ENCODE measurements around the gene NAP1L5.

DNA sequence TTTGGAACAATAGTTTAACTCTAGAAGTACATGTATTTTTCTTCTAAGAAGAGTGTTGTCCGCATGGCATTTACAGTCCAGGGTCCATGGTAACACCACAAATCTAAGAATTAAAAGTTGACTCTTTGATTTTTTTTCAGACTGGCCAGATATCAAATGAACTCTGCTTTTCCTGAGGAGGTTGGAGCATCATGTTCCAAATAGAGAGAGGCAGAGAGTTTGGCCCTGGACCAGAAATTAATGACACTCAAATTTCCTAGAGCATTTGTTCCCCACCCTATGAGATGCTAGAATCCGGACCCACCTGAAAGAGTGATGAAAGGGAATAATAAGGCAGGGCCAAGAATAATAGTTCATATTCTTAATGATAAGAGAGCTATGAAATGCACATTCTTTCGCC is 47.0 kb upstream of the NAP1L5 start:
- TF ChIP-seq POLR2A (IDR thresholded peaks at IDR 0.05; ENCODE audit: borderline replicate concordance, extremely low read depth, insufficient read depth, insufficient read length): no peak
- TF ChIP-seq ZNF274 (IDR thresholded peaks at IDR 0.05; ENCODE audit: low read depth, low read length): no peak
- TF ChIP-seq, protein P1, sequence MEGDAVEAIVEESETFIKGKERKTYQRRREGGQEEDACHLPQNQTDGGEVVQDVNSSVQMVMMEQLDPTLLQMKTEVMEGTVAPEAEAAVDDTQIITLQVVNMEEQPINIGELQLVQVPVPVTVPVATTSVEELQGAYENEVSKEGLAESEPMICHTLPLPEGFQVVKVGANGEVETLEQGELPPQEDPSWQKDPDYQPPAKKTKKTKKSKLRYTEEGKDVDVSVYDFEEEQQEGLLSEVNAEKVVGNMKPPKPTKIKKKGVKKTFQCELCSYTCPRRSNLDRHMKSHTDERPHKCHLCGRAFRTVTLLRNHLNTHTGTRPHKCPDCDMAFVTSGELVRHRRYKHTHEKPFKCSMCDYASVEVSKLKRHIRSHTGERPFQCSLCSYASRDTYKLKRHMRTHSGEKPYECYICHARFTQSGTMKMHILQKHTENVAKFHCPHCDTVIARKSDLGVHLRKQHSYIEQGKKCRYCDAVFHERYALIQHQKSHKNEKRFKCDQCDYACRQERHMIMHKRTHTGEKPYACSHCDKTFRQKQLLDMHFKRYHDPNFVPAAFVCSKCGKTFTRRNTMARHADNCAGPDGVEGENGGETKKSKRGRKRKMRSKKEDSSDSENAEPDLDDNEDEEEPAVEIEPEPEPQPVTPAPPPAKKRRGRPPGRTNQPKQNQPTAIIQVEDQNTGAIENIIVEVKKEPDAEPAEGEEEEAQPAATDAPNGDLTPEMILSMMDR (IDR thresholded peaks at IDR 0.05 in 2 of 3, conservative IDR thresholded peaks at IDR 0.05 in 1 of 3; ENCODE audit: borderline replicate concordance in 1 of 3, insufficient read depth in 1 of 3, low read depth in 2 of 3, low read length in 2 of 3): no peak
- no peak for TF ChIP-seq YY1 (IDR thresholded peaks at IDR 0.05; ENCODE audit: extremely low read depth, insufficient replicate concordance, low read depth, low read length)
- no peak for TF ChIP-seq SP1 (IDR thresholded peaks at IDR 0.05; ENCODE audit: low read depth)
- TF ChIP-seq SIN3A (IDR thresholded peaks at IDR 0.05; ENCODE audit: low read depth): no peak
- TF ChIP-seq, protein P2, sequence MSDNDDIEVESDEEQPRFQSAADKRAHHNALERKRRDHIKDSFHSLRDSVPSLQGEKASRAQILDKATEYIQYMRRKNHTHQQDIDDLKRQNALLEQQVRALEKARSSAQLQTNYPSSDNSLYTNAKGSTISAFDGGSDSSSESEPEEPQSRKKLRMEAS (IDR thresholded peaks at IDR 0.05): no peak
- no peak for TF ChIP-seq RAD21 (IDR thresholded peaks at IDR 0.05; ENCODE audit: low read depth)
- TF ChIP-seq SRF (IDR thresholded peaks at IDR 0.05; ENCODE audit: low read depth): no peak

Measured in HCT116 (cell line).